Lower leg skin (tissue), 3 donors: ENCODE data around the gene DBNDD1.

ENCODE experiments used
- CTCF ChIP-seq, 3 donors: fragments of 450-650 bp; IDR thresholded peaks; one replicate each; pipeline ENCODE4 v1.5.1; 2016; ENCODE audit warnings: antibody characterized with exemption in 3 of 3, mild to moderate bottlenecking in 3 of 3, moderate library complexity in 2 of 3
- POLR2A ChIP-seq, 2 donors: fragments of 450-650 bp; IDR thresholded peaks; one replicate each; pipeline ENCODE4 v1.6.1; 2016 to 2017; ENCODE audit warnings: antibody characterized with exemption in 2 of 2, mild to moderate bottlenecking in 1 of 2, moderate library complexity in 1 of 2

- no peak for TF ChIP-seq POLR2A (IDR thresholded peaks at IDR 0.05)
- TF ChIP-seq CTCF (IDR thresholded peaks at IDR 0.05) = no peak
Observed at GRCh38 chr16:90008708-90009145, 10.5 kb downstream of the DBNDD1 start.
